H9 (cell line): ENCODE data around the gene IKZF1. TPM values are rescaled to one million over a fixed set of nuclear protein-coding genes. Genes with fewer than 3 reads are reported as not detected.

Source experiments
- DNase-seq: peaks from one replicate; pipeline ENCODE4 v3.0.0-alpha.2; 2017
- H2AFZ ChIP-seq: one replicate; pipeline ENCODE4 v1.6.1; 2013; ENCODE audit warnings: mild to moderate bottlenecking, low read length, control low read depth, moderate library complexity
- H2AK5ac ChIP-seq: 2 replicates; pipeline ENCODE4 v1.6.1; 2013; ENCODE audit warnings: low read length, control low read depth, mixed read lengths; ENCODE audit not compliant: insufficient read length
- H2BK120ac ChIP-seq: one replicate; pipeline ENCODE4 v1.6.1; 2013; ENCODE audit warnings: low read depth, mild to moderate bottlenecking, low read length, control low read depth, inconsistent platforms; ENCODE audit not compliant: poor library complexity, severe bottlenecking
- H2BK12ac ChIP-seq: 2 replicates; pipeline ENCODE4 v1.6.1; 2013; ENCODE audit warnings: low read length, control low read depth, mixed read lengths, low read depth; ENCODE audit not compliant: insufficient read length
- H2BK15ac ChIP-seq: 2 replicates; pipeline ENCODE4 v1.6.1; 2013; ENCODE audit warnings: low read depth, low read length, control low read depth
- H2BK20ac ChIP-seq: one replicate; pipeline ENCODE4 v1.6.1; 2013; ENCODE audit warnings: low read depth, mild to moderate bottlenecking, low read length, control low read depth, inconsistent platforms; ENCODE audit not compliant: poor library complexity, severe bottlenecking
- H2BK5ac ChIP-seq: 2 replicates; pipeline ENCODE4 v1.6.1; 2013; ENCODE audit warnings: low read length, control low read depth, mixed read lengths; ENCODE audit not compliant: insufficient read length
- H3K14ac ChIP-seq: 2 replicates; pipeline ENCODE4 v1.6.1; 2013; ENCODE audit warnings: low read length, control low read depth; ENCODE audit not compliant: insufficient read depth
- H3K18ac ChIP-seq: 2 replicates; pipeline ENCODE4 v1.6.1; 2013; ENCODE audit warnings: low read depth, mild to moderate bottlenecking, mixed read lengths, low read length, control low read depth; ENCODE audit not compliant: insufficient read length
- H3K23ac ChIP-seq: 2 replicates; pipeline ENCODE4 v1.6.1; 2013; ENCODE audit warnings: low read length, control low read depth, mixed read lengths, low read depth; ENCODE audit not compliant: insufficient read length
- H3K23me2 ChIP-seq: 2 replicates; pipeline ENCODE4 v1.6.1; 2013; ENCODE audit warnings: low read depth, mild to moderate bottlenecking, mixed read lengths, low read length, control low read depth; ENCODE audit not compliant: insufficient read length, poor library complexity, severe bottlenecking
- H3K27ac ChIP-seq: 2 replicates; pipeline ENCODE4 v1.5.1; 2013; ENCODE audit warnings: low read length, control low read depth, mixed read lengths, low read depth; ENCODE audit not compliant: insufficient read length
- H3K27me3 ChIP-seq: 2 replicates; pipeline ENCODE4 v1.6.1; 2013; ENCODE audit warnings: low read length, control low read depth, inconsistent platforms; ENCODE audit not compliant: insufficient read depth
- H3K4ac ChIP-seq: 2 replicates; pipeline ENCODE4 v1.6.1; 2013; ENCODE audit warnings: low read depth, mild to moderate bottlenecking, control low read depth, inconsistent platforms, low read length, moderate library complexity
- H3K4me1 ChIP-seq: 2 replicates; pipeline ENCODE4 v1.6.1; 2013; ENCODE audit warnings: low read length, control low read depth, inconsistent platforms; ENCODE audit not compliant: insufficient read depth
- H3K4me2 ChIP-seq: 2 replicates; pipeline ENCODE4 v1.6.1; 2013; ENCODE audit warnings: low read length, control low read depth, mixed read lengths; ENCODE audit not compliant: insufficient read length, insufficient read depth
- H3K56ac ChIP-seq: 2 replicates; pipeline ENCODE4 v1.6.1; 2013; ENCODE audit warnings: low read depth, mild to moderate bottlenecking, mixed read lengths, low read length, control low read depth; ENCODE audit not compliant: insufficient read length
- H3K79me1 ChIP-seq: 2 replicates; pipeline ENCODE4 v1.6.1; 2013; ENCODE audit warnings: low read depth, mild to moderate bottlenecking, moderate library complexity, low read length, control low read depth, inconsistent platforms; ENCODE audit not compliant: insufficient read depth, poor library complexity, severe bottlenecking
- H3K79me2 ChIP-seq: 2 replicates; pipeline ENCODE4 v1.6.1; 2013; ENCODE audit warnings: low read length, control low read depth, inconsistent platforms; ENCODE audit not compliant: insufficient read depth
- H3K9ac ChIP-seq: 2 replicates; pipeline ENCODE4 v1.6.1; 2013; ENCODE audit warnings: low read length, control low read depth, mixed read lengths; ENCODE audit not compliant: insufficient read length; ENCODE audit errors: extremely low read depth
- H3K9me3 ChIP-seq: one replicate; pipeline ENCODE4 v1.6.1; 2013; ENCODE audit warnings: low read depth, low read length, inconsistent platforms; ENCODE audit not compliant: control insufficient read depth
- H3T11ph ChIP-seq: one replicate; pipeline ENCODE4 v1.6.1; 2013; ENCODE audit warnings: mild to moderate bottlenecking, low read length, control low read depth, inconsistent platforms
- H4K20me1 ChIP-seq: one replicate; pipeline ENCODE4 v1.6.1; 2013; ENCODE audit not compliant: control insufficient read depth, insufficient read length, insufficient read depth
- H4K5ac ChIP-seq: 2 replicates; pipeline ENCODE4 v1.6.1; 2013; ENCODE audit warnings: low read depth, mild to moderate bottlenecking, mixed read lengths, low read length, control low read depth; ENCODE audit not compliant: insufficient read length
- H4K8ac ChIP-seq: replicated peaks from 2 replicates; pipeline ENCODE4 v1.6.1; 2013; ENCODE audit warnings: low read length, control low read depth, mixed read lengths, low read depth; ENCODE audit not compliant: insufficient read length
- H4K91ac ChIP-seq: 2 replicates; pipeline ENCODE4 v1.6.1; 2013; ENCODE audit warnings: low read depth, mild to moderate bottlenecking, moderate library complexity, mixed read lengths, low read length, control low read depth; ENCODE audit not compliant: insufficient read length
- H3K27ac Mint-ChIP-seq, 3 experiments: 2 replicates in 2 of 3; 3 replicates in 1 of 3; pipeline ENCODE4 v1.8.0; 2020 to 2021; ENCODE audit warnings: mixed read lengths in 3 of 3, mild to moderate bottlenecking in 1 of 3, moderate library complexity in 1 of 3
- H3K27me3 Mint-ChIP-seq: 2 replicates; pipeline ENCODE4 v1.8.0; 2021; ENCODE audit warnings: low read depth, mild to moderate bottlenecking, moderate library complexity, mixed read lengths
- H3K36me3 Mint-ChIP-seq, 3 experiments: 2 replicates in 2 of 3; 3 replicates in 1 of 3; pipeline ENCODE4 v1.8.0; 2020 to 2021; ENCODE audit warnings: low read depth in 3 of 3, mixed read lengths in 3 of 3; ENCODE audit not compliant: insufficient read depth in 1 of 3
- H3K4me1 Mint-ChIP-seq, 2 experiments: 2 replicates each; pipeline ENCODE4 v1.8.0; 2020; ENCODE audit warnings: mixed read lengths in 2 of 2
- H3K4me3 Mint-ChIP-seq, 2 experiments: 2 replicates in 1 of 2; 3 replicates in 1 of 2; pipeline ENCODE4 v1.8.0; 2020 to 2021; ENCODE audit warnings: mild to moderate bottlenecking in 2 of 2, mixed read lengths in 2 of 2, moderate library complexity in 1 of 2
- H3K9me3 Mint-ChIP-seq, 2 experiments: 2 replicates in 1 of 2; 3 replicates in 1 of 2; pipeline ENCODE4 v1.8.0; 2020; ENCODE audit warnings: mild to moderate bottlenecking in 2 of 2, mixed read lengths in 2 of 2, moderate library complexity in 1 of 2
- CTCF ChIP-seq: fragments of 200-600 bp; sonication (generic); conservative IDR thresholded peaks from 3 replicates; pipeline ENCODE4 v1.8.0; 2021; ENCODE audit warnings: antibody characterized with exemption, mild to moderate bottlenecking
- WGBS: extraction: QIAGEN DNeasy Blood & Tissue Kit; methylation state at CpG from one replicate; pipeline ENCODE4 v1.1.7; 2013; ENCODE audit warnings: missing lambda C conversion rate, low lambda C conversion rate, mixed read lengths; ENCODE audit not compliant: insufficient read length; ENCODE audit errors: extremely low coverage; 5-methylcytosine and 5-hydroxymethylcytosine counted together
- total RNA-seq: library from RNA; stranded (reverse); gene quantifications from 2 replicates; pipeline ENCODE4 v1.2.1, GENCODE V29; 2021

Gene IKZF1
- total RNA-seq, 1 experiment from 2014 or later: 0.98 TPM

GRCh38 chr7:50270531-50271018 lies 33.9 kb upstream of the IKZF1 start:
- Histone ChIP-seq H3K27me3 (no peaks in the 10 kb centered on the region), H3K79me2 (no peaks in the 10 kb centered on the region), H3T11ph (no peak overlapping the region), H3K9me3 (no peaks in the 10 kb centered on the region), H3K23me2 (no peaks in the 10 kb centered on the region), H3K23ac (no peak overlapping the region), H3K4ac (no peak overlapping the region), H3K56ac (no peak overlapping the region), H3K79me1 (no peaks in the 10 kb centered on the region), H3K4me1 (peaks cover 3% of the 10 kb centered on the region; the same call in 1 of the 2 replicates), H3K27ac (no peak overlapping the region), H2BK15ac (no peak overlapping the region), H3K18ac (no peak overlapping the region), H4K8ac (no peak overlapping the region), H2BK120ac (no peak overlapping the region), H3K14ac (no peak overlapping the region), H2BK12ac (no peak overlapping the region), H2BK5ac (no peak overlapping the region), H4K5ac (no peak overlapping the region), H2AK5ac (no peak overlapping the region), H3K4me2 (no peak overlapping the region), H4K20me1 (no peaks in the 10 kb centered on the region), H4K91ac (no peak overlapping the region), H3K9ac (no peak overlapping the region), H2BK20ac (no peak overlapping the region), H2AFZ (no peak overlapping the region)
- Mint-ChIP-seq H3K36me3 (no peaks in the 10 kb centered on the region), H3K4me1 (peaks cover 9% of the 10 kb centered on the region in 2 experiments), H3K27ac (no peak overlapping the region), H3K27me3 (peaks cover 3% of the 10 kb centered on the region), H3K9me3 (no peaks in the 10 kb centered on the region), H3K4me3 (no peak overlapping the region)
- no peak for DNase-seq
- no CpG with 5 or more reads among the region's 5 CpGs for WGBS
- no peak for TF ChIP-seq CTCF
